HCT116 (cell line): ENCODE results near the gene ANP32B. TPM values are rescaled to one million over a fixed set of nuclear protein-coding genes. Genes with fewer than 3 reads are reported as not detected.

Source experiments
- ATAC-seq: fragments of 200-7000 bp; cut with Tn5 transposase; 2 replicates; pipeline ENCODE4 v1.9.1; 2020; ENCODE audit warnings: mild to moderate bottlenecking, moderate library complexity
- BruUV-seq: library from RNA; stranded (reverse); fragments of 400-500 nt; replicated peaks from 2 replicates; lab custom pipeline; 2021; lab: Mats Ljungman, UMichigan
- CTCF ChIA-PET: fragments of 300-600 bp; sonication (Branson Sonifier 250); formaldehyde crosslinking; loops from one replicate; lab custom pipeline; 2021; ENCODE audit warnings: antibody characterized with exemption; lab: Charles Lee
- POLR2A ChIA-PET: fragments of 300-600, 350-600 bp; sonication (Branson Sonifier 250); formaldehyde crosslinking; loops from one replicate; lab custom pipeline; 2021; ENCODE audit warnings: antibody characterized with exemption; lab: Charles Lee
- RAD21 ChIA-PET, 2 experiments: fragments of 300-600 bp; sonication (Branson Sonifier 250); formaldehyde crosslinking; loops; one replicate each; lab custom pipeline; 2023; ENCODE audit warnings: low total read pairs in 2 of 2; ENCODE audit not compliant: uncharacterized antibody in 2 of 2, unreplicated experiment in 2 of 2, low non-redundant PET in 1 of 2; lab: Charles Lee
- DNase-seq: peaks from one replicate; pipeline ENCODE4 v3.0.0-alpha.2; 2010; ENCODE audit warnings: low read depth, low spot score
- H2AFZ ChIP-seq: fragments of 200-600 bp; shearing (Covaris generic), sonication (generic); 2 replicates; pipeline ENCODE4 v1.6.1; 2017; ENCODE audit warnings: low read depth, mixed run types, mixed read lengths, antibody characterized with exemption, low read length; ENCODE audit not compliant: poor library complexity, severe bottlenecking
- H3K27ac ChIP-seq: 2 replicates; pipeline ENCODE4 v1.5.1; 2012; ENCODE audit warnings: low read depth, low read length
- H3K27me3 ChIP-seq: fragments of 200-600 bp; sonication (generic); 2 replicates; pipeline ENCODE4 v1.6.1; 2016; ENCODE audit warnings: mixed run types, low read length, mixed read lengths; ENCODE audit not compliant: insufficient read depth
- H3K36me3 ChIP-seq, 2 experiments: fragments of 200-500 bp in 1 of 2; fragments of 200-600 bp in 1 of 2; sonication (Bioruptor generic) in 1 of 2; sonication (generic) in 1 of 2; 2 replicates each; pipeline versions ENCODE4 v1.5.1 to v1.6.1; 2014 to 2016; ENCODE audit warnings: low read length in 2 of 2, inconsistent platforms in 1 of 2, mixed read lengths in 1 of 2, mixed run types in 1 of 2; ENCODE audit not compliant: insufficient read depth in 2 of 2, control insufficient read depth in 1 of 2
- H3K4me1 ChIP-seq, 2 experiments: fragments of 200-600 bp in 1 of 2; sonication (generic) in 1 of 2; 2 replicates each; pipeline versions ENCODE4 v1.5.1 to v1.6.1; 2012 to 2017; ENCODE audit warnings: low read length in 2 of 2, inconsistent platforms in 1 of 2, mild to moderate bottlenecking in 1 of 2, mixed read lengths in 1 of 2, mixed run types in 1 of 2, moderate library complexity in 1 of 2; ENCODE audit not compliant: insufficient read depth in 2 of 2, control insufficient read depth in 1 of 2
- H3K4me2 ChIP-seq: fragments of 200-600 bp; sonication (generic); 2 replicates; pipeline ENCODE4 v1.6.1; 2017; ENCODE audit warnings: mixed run types, low read length, mixed read lengths
- H3K4me3 ChIP-seq, 2 experiments: fragments of 200-600 bp in 1 of 2; sonication (generic) in 1 of 2; replicated peaks in 1 of 2; 2 replicates each; pipeline ENCODE4 v1.5.1; 2011 to 2016; ENCODE audit warnings: low read length in 2 of 2, control low read depth in 1 of 2, low read depth in 1 of 2, mild to moderate bottlenecking in 1 of 2, mixed read lengths in 1 of 2, mixed run types in 1 of 2
- H3K79me2 ChIP-seq: fragments of 200-600 bp; sonication (generic); 2 replicates; pipeline ENCODE4 v1.6.1; 2017; ENCODE audit warnings: mild to moderate bottlenecking, mixed run types, low read length, moderate library complexity, mixed read lengths; ENCODE audit not compliant: insufficient read depth
- H3K9ac ChIP-seq: fragments of 200-600 bp; sonication (generic); 2 replicates; pipeline ENCODE4 v1.6.1; 2016; ENCODE audit warnings: low read length, mixed read lengths
- H3K9me2 ChIP-seq: fragments of 200-600 bp; sonication (generic), shearing (Covaris generic); 2 replicates; pipeline ENCODE4 v1.6.1; 2017; ENCODE audit warnings: mixed run types, mild to moderate bottlenecking, moderate library complexity; ENCODE audit not compliant: insufficient read depth
- H3K9me3 ChIP-seq, 2 experiments: fragments of 200-500 bp in 1 of 2; fragments of 200-600 bp in 1 of 2; sonication (Bioruptor generic) in 1 of 2; sonication (generic) in 1 of 2; 2 replicates each; pipeline ENCODE4 v1.6.1; 2014 to 2017; ENCODE audit warnings: low read length in 2 of 2, mixed read lengths in 2 of 2, inconsistent platforms in 1 of 2, low read depth in 1 of 2, mild to moderate bottlenecking in 1 of 2, mixed run types in 1 of 2, moderate library complexity in 1 of 2; ENCODE audit not compliant: control insufficient read depth in 1 of 2, insufficient read depth in 1 of 2
- H4K20me1 ChIP-seq: fragments of 200-600 bp; sonication (generic), shearing (Covaris generic); 2 replicates; pipeline ENCODE4 v1.6.1; 2017; ENCODE audit warnings: mixed run types, mild to moderate bottlenecking, moderate library complexity; ENCODE audit not compliant: insufficient read depth
- ELF1 ChIP-seq: IDR thresholded peaks from 2 replicates; pipeline ENCODE4 v1.6.1; 2012; ENCODE audit warnings: low read depth, borderline replicate concordance
- EZH2 ChIP-seq: fragments of 200-600 bp; sonication (generic); IDR thresholded peaks from 2 replicates; pipeline ENCODE4 v1.6.1; 2017; ENCODE audit warnings: antibody characterized with exemption, mixed run types
- FOSL1 ChIP-seq: IDR thresholded peaks from 2 replicates; pipeline ENCODE4 v1.6.1; 2012; ENCODE audit warnings: low read depth
- POLR2A ChIP-seq: IDR thresholded peaks from 2 replicates; pipeline ENCODE4 v1.7.0; 2011; ENCODE audit warnings: borderline replicate concordance; ENCODE audit not compliant: insufficient read depth, insufficient read length; ENCODE audit errors: extremely low read depth
- RAD21 ChIP-seq: IDR thresholded peaks from 2 replicates; pipeline ENCODE4 v1.6.1; 2012; ENCODE audit warnings: low read depth, mild to moderate bottlenecking
- SIN3A ChIP-seq: IDR thresholded peaks from 2 replicates; pipeline ENCODE4 v1.6.1; 2012; ENCODE audit warnings: low read depth
- SP1 ChIP-seq: IDR thresholded peaks from 2 replicates; pipeline ENCODE4 v1.6.1; 2012; ENCODE audit warnings: low read depth
- YY1 ChIP-seq: IDR thresholded peaks from 2 replicates; pipeline ENCODE4 v1.6.1; 2011; ENCODE audit warnings: low read length, low read depth, moderate library complexity, mild to moderate bottlenecking; ENCODE audit not compliant: insufficient replicate concordance; ENCODE audit errors: extremely low read depth
- ZFX ChIP-seq: fragments of 450-650 bp; IDR thresholded peaks from 2 replicates; pipeline ENCODE4 v1.6.1; 2017
- intact Hi-C: fragments of 100-400 bp; cut with micrococcal nuclease; formaldehyde crosslinking; loops from 2 replicates; pipeline ENCODE4 v1.10.0; 2022
- total RNA-seq: library from RNA; stranded (reverse); gene quantifications from one replicate; pipeline ENCODE4 v1.2.1, GENCODE V29; 2021; ENCODE audit not compliant: unreplicated experiment
- TF ChIP-seq, protein P1 (sequence below): IDR thresholded peaks from 2 replicates; pipeline ENCODE4 v1.6.1; 2012; ENCODE audit warnings: low read depth
- TF ChIP-seq, protein P2 (sequence below): IDR thresholded peaks from 2 replicates; pipeline ENCODE4 v1.6.1; 2012

Gene ANP32B
- total RNA-seq, 1 experiment from 2014 or later: 206 TPM

GRCh38 chr9:97984188-97985057, 1.3 kb downstream of the ANP32B start (continued):
- TF ChIP-seq, protein P1, sequence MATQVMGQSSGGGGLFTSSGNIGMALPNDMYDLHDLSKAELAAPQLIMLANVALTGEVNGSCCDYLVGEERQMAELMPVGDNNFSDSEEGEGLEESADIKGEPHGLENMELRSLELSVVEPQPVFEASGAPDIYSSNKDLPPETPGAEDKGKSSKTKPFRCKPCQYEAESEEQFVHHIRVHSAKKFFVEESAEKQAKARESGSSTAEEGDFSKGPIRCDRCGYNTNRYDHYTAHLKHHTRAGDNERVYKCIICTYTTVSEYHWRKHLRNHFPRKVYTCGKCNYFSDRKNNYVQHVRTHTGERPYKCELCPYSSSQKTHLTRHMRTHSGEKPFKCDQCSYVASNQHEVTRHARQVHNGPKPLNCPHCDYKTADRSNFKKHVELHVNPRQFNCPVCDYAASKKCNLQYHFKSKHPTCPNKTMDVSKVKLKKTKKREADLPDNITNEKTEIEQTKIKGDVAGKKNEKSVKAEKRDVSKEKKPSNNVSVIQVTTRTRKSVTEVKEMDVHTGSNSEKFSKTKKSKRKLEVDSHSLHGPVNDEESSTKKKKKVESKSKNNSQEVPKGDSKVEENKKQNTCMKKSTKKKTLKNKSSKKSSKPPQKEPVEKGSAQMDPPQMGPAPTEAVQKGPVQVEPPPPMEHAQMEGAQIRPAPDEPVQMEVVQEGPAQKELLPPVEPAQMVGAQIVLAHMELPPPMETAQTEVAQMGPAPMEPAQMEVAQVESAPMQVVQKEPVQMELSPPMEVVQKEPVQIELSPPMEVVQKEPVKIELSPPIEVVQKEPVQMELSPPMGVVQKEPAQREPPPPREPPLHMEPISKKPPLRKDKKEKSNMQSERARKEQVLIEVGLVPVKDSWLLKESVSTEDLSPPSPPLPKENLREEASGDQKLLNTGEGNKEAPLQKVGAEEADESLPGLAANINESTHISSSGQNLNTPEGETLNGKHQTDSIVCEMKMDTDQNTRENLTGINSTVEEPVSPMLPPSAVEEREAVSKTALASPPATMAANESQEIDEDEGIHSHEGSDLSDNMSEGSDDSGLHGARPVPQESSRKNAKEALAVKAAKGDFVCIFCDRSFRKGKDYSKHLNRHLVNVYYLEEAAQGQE: no peak
- TF ChIP-seq RAD21 (no peak), SIN3A (0 out of 2 replicates have a peak, but pooled peaks have one; percentile 35), SP1 (peak; percentile 38; the same call in 1 of the 2 replicates), POLR2A (no peak), EZH2 (no peak), ELF1 (no peak)

DNA sequence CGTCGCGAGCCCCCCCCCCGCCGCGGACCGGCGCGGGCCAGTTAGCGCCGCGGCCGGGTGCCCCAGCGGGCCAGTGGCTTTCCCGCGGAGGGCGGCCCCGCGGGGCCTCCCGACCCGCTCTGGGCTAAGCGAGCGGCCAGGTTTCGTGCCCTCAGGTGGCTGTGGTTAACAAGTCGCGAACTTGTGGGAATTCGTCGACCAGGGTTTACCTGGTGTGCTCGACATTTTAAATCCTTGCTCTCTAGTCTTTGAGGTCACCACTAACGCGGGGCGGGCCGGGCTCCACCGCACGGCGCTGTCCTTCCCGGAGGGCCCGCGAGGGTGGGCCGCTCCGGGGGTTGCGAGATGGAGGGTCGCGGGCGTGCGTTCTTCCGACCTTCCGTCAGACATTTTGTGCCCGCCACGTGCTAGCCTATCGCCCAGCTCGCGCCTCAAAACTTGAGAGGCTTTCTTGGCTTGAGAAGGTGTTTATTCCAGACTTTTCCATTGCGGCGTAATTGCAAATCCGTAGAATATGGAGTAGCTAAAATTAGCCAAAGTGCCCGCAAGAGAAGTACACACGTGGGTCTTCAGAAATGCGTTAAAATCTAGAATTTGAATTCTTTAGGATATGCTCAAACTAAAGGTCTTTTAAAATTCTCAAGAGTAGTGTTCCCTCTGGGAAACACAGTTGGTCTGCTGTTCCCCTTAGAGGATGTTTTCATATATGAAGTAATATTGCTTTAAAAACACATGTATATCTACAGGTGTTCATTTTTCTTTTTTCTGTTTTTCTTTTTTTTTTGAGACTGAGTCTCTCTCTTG, 2.1 kb downstream of the ANP32B start:
- CTCF ChIA-PET: no interaction called here
- no peaks in the 10 kb centered on the region for H3K9me2 ChIP-seq
- no peak for DNase-seq
- TF ChIP-seq FOSL1 (no peak), YY1 (peak; percentile 16), ZFX (peak; percentile 35; the same call in 1 of the 2 replicates)
- TF ChIP-seq, protein P2, sequence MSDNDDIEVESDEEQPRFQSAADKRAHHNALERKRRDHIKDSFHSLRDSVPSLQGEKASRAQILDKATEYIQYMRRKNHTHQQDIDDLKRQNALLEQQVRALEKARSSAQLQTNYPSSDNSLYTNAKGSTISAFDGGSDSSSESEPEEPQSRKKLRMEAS: peak; percentile 84
- TF ChIP-seq, all 23 proteins: peak for 3
- peaks cover 27% of the 10 kb centered on the region; the same call in 1 of the 2 replicates for H4K20me1 ChIP-seq
- peaks cover 28 to 69% of the 10 kb centered on the region in 2 experiments for H3K4me1 ChIP-seq
- intact Hi-C loops: no loop called here
- no peaks in the 10 kb centered on the region for H3K9me3 ChIP-seq
- ChIA-PET RAD21 (no interaction called here), POLR2A (interaction anchor here (1.6 kb wide), 1 partner anchor 352 kb away, joined by 3 read pairs; the partner anchor contains the start of genes NCBP1 and TSTD2)
- no peaks in the 10 kb centered on the region; a peak in 1 of 4 replicates for H3K36me3 ChIP-seq
- no peak for ATAC-seq
- H2AFZ ChIP-seq: no peak overlapping the region
- no peaks in the 10 kb centered on the region for H3K27me3 ChIP-seq
- H3K4me3 ChIP-seq: peak overlapping the region; percentile 75 to 86
- H3K79me2 ChIP-seq: peaks cover 67% of the 10 kb centered on the region
- H3K4me2 ChIP-seq: peak overlapping the region; percentile 93
- peak overlapping the region; percentile 99 for H3K9ac ChIP-seq
- no TSS peak for BruUV-seq
- H3K27ac ChIP-seq: peak overlapping the region; percentile 98
